Suprapubic skin (tissue), 4 donors: Measurements from ENCODE around the gene REC114.

Experiments used
- CTCF ChIP-seq, 2 donors: fragments of 200-600 bp in 1 of 2; fragments of 450-650 bp in 1 of 2; sonication (generic) in 1 of 2; IDR thresholded peaks; one replicate each; pipeline ENCODE4 v1.5.1; 2016 to 2019; ENCODE audit warnings: antibody characterized with exemption in 2 of 2, mild to moderate bottlenecking in 1 of 2, moderate library complexity in 1 of 2
- EP300 ChIP-seq: sonication (generic); formaldehyde crosslinking; IDR thresholded peaks from one replicate; pipeline ENCODE4 v1.6.1; 2017; ENCODE audit warnings: antibody characterized with exemption
- POLR2AphosphoS5 ChIP-seq, 3 donors: sonication (generic); formaldehyde crosslinking; IDR thresholded peaks; one replicate each; pipeline ENCODE4 v1.6.1; 2017; ENCODE audit warnings: antibody characterized with exemption in 3 of 3

GRCh38 chr15:73540161-73540560, 97.2 kb downstream of the REC114 start:
- TF ChIP-seq POLR2AphosphoS5 (IDR thresholded peaks at IDR 0.05): no peak
- TF ChIP-seq EP300: no peak
- TF ChIP-seq CTCF (IDR thresholded peaks at IDR 0.05): no peak
